Measurements from ENCODE around the gene PFN3. TPM values are rescaled to one million over a fixed set of nuclear protein-coding genes. Genes with fewer than 3 reads are reported as not detected.

The PFN3 gene
- total and polyA plus RNA-seq, 2 of the 4 experiments (the other 2 are of a cell fraction) = not detected

DNA sequence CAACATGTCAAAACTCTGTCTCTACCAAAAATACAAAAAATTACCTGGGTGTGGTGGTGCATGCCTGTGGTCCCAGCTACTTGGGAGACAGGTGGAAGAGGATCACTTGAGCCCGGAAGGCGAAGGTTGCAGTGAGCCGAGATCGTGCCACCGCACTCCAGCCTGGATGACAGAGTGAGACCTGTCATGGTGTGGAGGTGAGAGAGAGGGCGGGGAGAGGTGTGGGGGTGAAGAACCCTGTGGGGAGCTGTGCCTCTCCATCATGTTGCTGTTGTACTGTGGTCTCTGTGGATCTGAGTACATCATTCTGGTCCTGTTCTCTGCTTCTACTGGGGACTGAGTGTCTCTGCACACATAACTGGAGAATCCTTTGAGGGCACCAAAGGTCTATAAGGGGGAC lies 27.6 kb downstream of the PFN3 start:
- dilution Hi-C loops (cut with HindIII; ENCODE audit: low sequenced_read_pairs, unreplicated experiment) = no loop called here

More for the DNA sequence above, 27.6 kb downstream of the PFN3 start:
- Histone ChIP-seq H3K18ac (ENCODE audit: low read depth, low read length) (no peak overlapping the region), H2BK20ac (ENCODE audit: low read depth, low read length) (no peak overlapping the region), H2AFZ (replicated peaks; ENCODE audit: low read length, poor library complexity) (no peak overlapping the region), H3K79me1 (ENCODE audit: low read depth in 1 of 2, low read length in 2 of 2) (no peaks in the 10 kb centered on the region), H3K36me3 (ENCODE audit: control insufficient read depth, insufficient read depth, low read length) (no peaks in the 10 kb centered on the region), H3K56ac (ENCODE audit: extremely low read depth, insufficient read depth, low read length) (no peak overlapping the region), H3K9me3 (ENCODE audit: control insufficient read depth, insufficient read depth, low read length) (no peaks in the 10 kb centered on the region), H2BK120ac (ENCODE audit: low read depth, low read length) (no peak overlapping the region), H2AK5ac (ENCODE audit: low read depth, low read length) (no peak overlapping the region; the same call in 1 of the 2 replicates), H4K5ac (ENCODE audit: low read depth, low read length) (no peak overlapping the region), H3K4me1 (ENCODE audit: control insufficient read depth, insufficient read depth, low read length) (peaks cover 2% of the 10 kb centered on the region; the same call in 1 of the 2 replicates), H3K27me3 (ENCODE audit: control insufficient read depth, insufficient read depth, low read length) (peaks cover 6% of the 10 kb centered on the region; the same call in 1 of the 2 replicates), H4K8ac (ENCODE audit: low read depth in 2 of 2, low read length in 2 of 2) (no peak overlapping the region), H4K20me1 (ENCODE audit: insufficient read depth, low read length) (no peaks in the 10 kb centered on the region; the same call in none of the 2 replicates), H4K91ac (ENCODE audit: insufficient read depth, low read depth, low read length) (no peak overlapping the region), H2BK5ac (ENCODE audit: low read depth, low read length, poor library complexity, severe bottlenecking) (no peak overlapping the region), H3K4ac (ENCODE audit: low read depth, low read length) (no peak overlapping the region), H3K9me1 (ENCODE audit: insufficient read depth, low read length) (no peaks in the 10 kb centered on the region), H3K4me3 (ENCODE audit: insufficient read depth, low read depth, low read length) (no peak overlapping the region), H3K9ac (ENCODE audit: low read depth, low read length) (no peak overlapping the region), H2BK15ac (ENCODE audit: low read depth, low read length) (no peak overlapping the region), H3K23ac (ENCODE audit: low read depth, low read length) (no peak overlapping the region), H2AK9ac (replicated peaks; ENCODE audit: low read depth, low read length, poor library complexity) (no peak overlapping the region), H3K14ac (replicated peaks; ENCODE audit: low read depth, low read length) (no peak overlapping the region), H3K4me2 (ENCODE audit: low read depth, low read length) (no peak overlapping the region), H3K27ac (ENCODE audit: insufficient read depth, low read length) (no peak overlapping the region)
- DNase-seq (no peak), ATAC-seq (ENCODE audit: low read depth) (no peak)
- TF ChIP-seq MAFK (IDR thresholded peaks at IDR 0.05; ENCODE audit: low read depth, low read length) (no peak), MXI1 (IDR thresholded peaks at IDR 0.05; ENCODE audit: borderline replicate concordance, low read depth, low read length) (no peak), RAD21 (IDR thresholded peaks at IDR 0.05; ENCODE audit: low read length) (no peak), CHD1 (IDR thresholded peaks at IDR 0.05; ENCODE audit: low read depth, low read length) (no peak), BHLHE40 (IDR thresholded peaks at IDR 0.05; ENCODE audit: low read depth, low read length) (no peak)
- CTCF ChIA-PET = interaction anchor here (0.6 kb wide), 1 partner anchor 8 kb away, joined by 9 read pairs; no protein-coding TSS in a partner anchor
- POLR2A ChIA-PET (ENCODE audit: unreplicated experiment) = no interaction called here
- no TSS peak for BruUV-seq (replicated peaks)
- in situ Hi-C loops (cut with MboI; ENCODE audit: low sequenced_read_pairs) (no loop called here), intact Hi-C loops (cut with micrococcal nuclease) (no loop called here)
- WGBS, 2 experiments (ENCODE audit: extremely low coverage in 2 of 2, insufficient read length in 1 of 2) = 100% methylated on average over 2 of the region's 6 CpGs; no CpG with 5 or more reads in 1 of the 2 experiments

Measured in IMR-90 (cell line).